NCI-H146 treated with DMSO at 0.1 percent for 48 hours (cell line): Measurements from ENCODE around the gene ARL14EPL.

Experiments
- DNase-seq: peaks from one replicate; lab custom pipeline; 2025; ENCODE audit not compliant: unreplicated experiment; lab: John Stamatoyannopoulos, UW

ARL14EPL gene

DNA sequence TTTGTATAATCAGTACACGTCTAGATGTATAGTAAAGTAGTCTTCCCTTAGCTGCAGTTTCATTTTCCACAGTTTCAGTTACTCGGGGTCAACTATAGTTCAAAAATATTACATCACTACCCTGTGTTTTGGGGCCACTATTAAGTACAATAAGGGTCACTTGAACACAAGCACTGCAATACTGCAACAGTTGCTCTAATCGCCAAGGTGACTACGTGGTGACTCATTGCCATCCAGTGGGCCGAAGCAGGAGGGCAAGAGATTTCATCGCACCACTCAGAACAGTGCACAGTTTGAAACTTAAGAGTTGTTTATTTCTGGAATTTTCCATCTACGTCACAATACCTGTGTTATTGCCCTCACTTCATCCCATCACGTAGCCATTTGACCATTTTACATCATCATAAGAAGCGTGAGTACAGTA lies at the start of gene ARL14EPL:
ARL14EPL (plus strand) TSS at position 379 of the 424 bp plus-strand sequence. CDS start 18,994 bp downstream, outside the sequence.
- DNase-seq: no peak

DNA sequence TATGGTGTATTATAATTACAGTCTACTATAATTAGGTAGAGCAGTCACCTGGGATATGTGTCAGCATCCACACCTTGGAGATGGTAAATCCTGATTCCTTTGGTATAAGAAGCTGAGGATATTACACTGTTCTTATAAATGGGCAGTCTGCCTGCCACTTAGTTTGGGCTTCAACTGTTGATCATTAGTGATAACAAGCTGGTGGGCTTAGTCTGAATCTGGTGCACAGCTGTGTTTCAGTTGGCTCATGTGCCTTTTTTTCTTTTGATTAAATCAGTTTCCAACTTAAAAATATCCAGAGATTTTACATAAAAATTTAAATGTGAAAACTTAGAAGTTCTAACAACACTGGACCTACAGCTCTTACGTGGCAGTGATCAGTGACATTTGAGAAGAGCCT lies 48.8 kb upstream of the ARL14EPL start:
- DNase-seq: no peak

DNA sequence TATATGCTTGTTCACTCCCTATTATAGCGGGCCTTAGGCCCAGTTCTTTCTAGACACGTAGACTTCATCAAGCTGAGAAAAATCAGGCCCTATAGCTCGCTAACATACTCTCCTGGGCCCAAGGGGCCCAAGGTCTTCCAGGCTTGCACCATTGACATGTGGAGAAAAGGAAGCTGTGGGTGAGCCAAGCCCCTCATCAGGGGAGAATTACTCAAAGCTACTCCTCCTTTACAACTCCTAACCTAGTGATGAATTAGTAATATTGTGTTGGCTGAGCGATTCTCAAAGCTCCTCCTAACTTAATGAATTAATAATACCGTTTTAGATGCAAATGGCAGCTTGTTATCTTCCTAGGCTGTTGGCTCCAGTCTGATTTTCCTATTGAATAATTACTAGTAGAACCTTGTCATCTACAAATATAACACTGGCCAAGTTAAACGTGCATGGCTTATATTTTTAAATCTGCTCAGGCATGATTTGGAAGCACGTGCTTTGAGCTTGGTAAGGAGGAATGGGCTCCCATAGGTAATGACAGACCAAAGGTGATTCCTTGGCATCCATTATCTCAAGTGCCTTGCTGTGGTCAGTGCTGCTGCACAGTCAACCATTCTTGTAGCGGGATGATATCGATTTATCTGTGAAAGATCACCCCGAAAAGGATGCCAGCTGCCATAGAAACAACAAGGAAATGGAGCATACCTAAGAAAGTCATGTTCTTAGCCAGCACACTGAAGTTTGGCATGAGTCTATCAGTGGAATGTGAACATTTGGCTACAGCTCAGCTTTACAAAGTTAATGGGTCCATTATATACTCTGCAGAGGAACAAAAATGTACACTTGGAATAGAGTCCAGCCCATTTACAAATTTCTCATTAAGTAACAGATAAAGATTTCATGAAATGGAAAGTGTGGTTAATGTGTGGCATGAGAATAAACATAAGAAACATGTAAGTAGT lies 46.2 kb upstream of the ARL14EPL start:
- DNase-seq: no peak

DNA sequence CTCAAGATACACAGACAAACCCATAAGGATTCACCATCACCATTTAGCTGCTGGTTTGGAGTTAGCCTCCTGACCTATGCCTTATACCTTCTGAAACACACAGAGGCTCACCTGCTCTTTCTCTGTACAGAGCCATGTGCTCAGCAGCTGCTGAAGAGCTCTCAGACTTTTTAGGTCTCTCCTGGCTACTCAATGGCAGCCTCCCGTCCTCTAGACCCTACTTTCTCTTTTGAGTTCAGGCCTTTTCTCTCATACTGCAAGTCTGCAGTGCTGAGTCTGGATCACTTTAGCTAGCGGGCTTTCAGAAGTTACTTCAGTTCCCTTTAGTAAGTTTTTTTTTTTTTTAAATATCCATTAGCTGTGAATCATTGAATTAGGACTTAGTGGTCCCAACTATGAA lies 44.3 kb upstream of the ARL14EPL start:
- no peak for DNase-seq

GRCh38 chr5:115992848-115993350 lies 39.4 kb upstream of the ARL14EPL start:
- DNase-seq: no peak

- DNase-seq: no peak
Measured at GRCh38 chr5:115995351-115995750, 36.9 kb upstream of the ARL14EPL start.

DNA sequence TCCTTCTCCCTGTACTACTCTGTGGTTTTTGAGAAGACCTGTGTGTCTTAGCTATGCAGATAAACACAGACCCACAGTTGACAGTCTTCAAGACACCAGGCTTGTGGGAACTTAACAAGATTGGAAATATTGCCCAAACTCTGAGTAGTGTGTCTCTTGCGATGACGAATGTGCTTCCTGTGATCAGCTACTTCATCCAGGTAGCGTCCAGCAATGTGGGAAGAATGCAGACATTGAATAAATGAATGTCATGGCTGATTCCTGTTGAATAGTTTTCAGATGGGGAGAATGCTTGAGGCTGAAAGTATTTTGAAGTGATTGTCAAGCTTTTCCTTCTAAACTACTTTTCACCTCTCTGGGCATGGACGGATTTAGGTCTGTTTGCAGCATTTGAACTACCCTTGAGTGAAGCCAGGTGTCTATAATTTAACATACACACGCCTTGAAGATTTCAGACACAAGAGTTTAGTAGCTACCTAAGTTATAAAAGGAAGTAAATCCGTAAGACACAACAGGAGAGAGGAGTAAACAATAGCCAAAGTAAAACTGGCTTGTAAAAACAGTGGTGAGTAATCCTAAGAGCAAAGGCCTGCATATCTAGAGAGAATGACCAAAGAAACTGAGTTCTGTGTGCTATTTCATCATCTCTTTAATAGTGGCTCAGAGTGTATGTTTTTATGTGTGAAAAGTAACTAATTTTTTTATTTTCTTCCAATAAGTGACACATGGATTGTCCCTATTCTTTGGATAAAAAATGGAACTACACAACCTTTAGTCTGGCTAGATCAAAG lies 30.0 kb upstream of the ARL14EPL start:
- DNase-seq: no peak

DNA sequence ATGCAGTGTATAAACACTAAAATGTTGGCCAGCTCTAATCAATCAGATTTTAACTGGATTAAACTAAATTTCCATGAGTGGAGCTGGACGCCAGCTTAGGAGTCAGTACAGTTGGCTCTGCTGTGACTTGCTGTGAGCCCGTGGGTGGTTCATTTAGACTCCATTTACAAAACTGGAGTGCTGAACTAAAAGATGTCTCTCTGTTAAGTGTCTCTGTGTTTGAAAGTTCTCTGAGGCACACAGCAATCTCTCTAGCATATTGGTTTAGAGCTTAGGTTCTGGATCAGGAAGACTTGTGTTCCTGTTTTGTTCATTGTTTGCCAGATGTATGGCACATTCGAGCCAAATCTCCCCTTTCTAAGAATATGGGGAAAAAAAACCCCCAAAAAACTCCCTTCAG lies 28.0 kb upstream of the ARL14EPL start:
- DNase-seq: no peak

DNA sequence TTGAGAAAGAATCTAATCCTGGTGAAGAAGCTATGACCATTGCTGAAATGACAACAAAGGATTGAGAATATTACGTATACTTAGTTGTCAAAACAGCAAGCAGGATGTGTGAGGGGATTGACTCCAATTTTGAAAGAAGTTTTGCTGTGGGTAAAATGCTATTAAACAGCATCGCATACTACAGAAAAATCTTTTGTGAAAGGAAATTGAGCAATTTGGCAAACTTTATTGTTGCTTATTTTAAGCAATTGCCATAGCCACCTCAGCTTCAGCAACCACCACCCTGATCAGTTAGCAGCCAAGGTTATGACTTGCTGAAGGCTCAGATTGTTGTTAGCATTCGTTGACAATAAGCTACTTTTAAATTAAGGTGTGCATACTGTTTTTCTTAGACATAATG lies 22.5 kb upstream of the ARL14EPL start:
- no peak for DNase-seq

GRCh38 chr5:116011046-116011445 lies 21.2 kb upstream of the ARL14EPL start:
- DNase-seq: no peak

GRCh38 chr5:116013207-116013785 lies 19.0 kb upstream of the ARL14EPL start:
- DNase-seq: no peak

DNA sequence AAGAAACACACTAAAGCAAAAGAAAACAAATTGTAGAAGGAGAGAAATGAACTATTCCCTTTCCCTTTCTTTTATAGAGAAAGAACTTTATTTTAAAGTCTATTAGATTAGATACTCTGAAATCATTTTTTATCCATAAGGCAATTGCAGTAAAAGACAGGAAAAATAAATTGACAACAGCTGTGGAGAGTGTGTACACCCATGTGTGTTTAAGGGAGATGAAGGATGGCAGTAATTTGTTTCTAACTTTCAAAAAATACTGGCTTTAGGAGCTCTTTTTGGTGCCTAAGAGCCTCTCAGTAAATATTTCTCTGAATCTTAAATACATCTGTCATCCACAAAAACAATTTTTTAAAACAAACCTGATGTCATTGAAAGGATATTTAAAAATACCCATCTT lies 18.3 kb upstream of the ARL14EPL start:
- DNase-seq: no peak

DNA sequence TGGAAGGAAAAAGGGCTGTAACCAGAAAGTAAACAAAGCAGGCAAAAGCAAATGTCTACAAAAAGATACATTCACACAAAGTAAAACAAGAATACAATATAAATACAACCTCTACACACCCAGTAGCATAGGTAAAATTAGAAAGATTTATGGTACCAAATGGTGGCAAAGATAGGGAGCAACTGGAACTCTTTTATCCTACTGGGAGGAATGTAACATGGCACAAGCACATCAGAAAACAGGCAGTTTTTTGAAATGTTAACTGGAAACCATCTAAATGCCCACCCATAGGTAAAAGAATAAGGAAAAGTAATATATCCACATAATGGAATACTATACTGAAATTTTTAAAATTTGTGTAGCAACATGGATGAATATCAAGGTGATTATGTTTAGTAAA lies 8.7 kb upstream of the ARL14EPL start:
- no peak for DNase-seq

DNA sequence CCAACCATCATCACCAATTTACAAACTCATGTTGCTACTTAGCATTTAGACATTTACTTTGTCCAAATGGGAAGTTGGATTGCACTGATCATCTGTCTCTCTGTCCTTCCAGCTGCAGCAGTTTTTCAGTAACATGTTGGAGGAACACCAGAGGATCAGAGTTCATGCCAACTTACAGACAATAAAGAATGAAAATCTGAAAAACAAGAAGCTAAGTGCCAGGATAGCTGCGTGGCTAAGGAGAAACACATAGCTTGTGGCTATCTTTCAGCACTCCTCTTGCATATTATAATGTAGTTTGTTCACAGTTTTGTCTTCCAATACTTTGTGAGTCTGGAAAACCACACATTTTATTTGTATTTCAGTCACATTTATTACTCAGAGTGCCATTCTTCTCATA lies 6.4 kb upstream of the ARL14EPL start:
- no peak for DNase-seq

- DNase-seq: no peak
Measured at GRCh38 chr5:116032991-116033390, 719 bp downstream of the ARL14EPL start.

DNA sequence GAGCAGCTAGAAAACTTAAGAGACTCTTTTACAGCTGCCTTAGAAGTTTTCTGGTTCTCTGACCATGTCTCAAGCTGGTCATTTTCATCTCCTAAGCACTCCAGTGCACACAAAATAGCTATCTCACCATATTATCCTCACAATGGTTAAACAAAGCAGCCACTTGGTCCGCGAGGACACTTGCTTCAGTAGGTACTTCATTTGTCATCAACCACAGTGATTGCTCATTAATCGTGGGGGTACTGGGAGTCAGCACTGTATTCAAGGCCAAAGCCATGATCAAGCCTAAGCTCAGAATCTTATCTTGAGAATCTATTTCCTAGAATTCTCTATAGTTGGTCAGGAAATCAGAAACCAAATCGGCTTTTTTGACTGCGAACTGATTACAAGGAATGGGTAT lies 2.9 kb downstream of the ARL14EPL start:
- DNase-seq: no peak

- DNase-seq: no peak
Measured at GRCh38 chr5:116037236-116037822, 5.1 kb downstream of the ARL14EPL start.

DNA sequence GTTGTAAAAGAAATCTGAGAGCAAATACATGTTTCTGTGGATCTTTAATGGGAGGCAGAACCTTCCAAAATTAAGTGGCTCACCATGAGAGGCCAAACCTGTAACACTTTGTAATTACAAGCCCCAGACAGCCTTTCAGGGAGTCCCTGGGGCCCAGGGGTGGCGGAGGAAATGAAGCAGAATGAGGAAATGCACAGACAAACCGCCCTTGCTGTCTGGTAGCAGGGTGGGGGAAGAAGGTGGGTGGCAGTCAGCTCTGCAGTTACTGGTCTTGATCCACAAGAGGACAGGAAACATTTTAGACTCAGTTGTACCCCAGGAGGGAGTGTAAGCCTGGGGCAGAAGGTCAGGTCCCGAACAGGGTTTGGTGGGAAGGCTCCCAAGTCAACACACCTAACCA lies 6.5 kb downstream of the ARL14EPL start:
- no peak for DNase-seq

DNA sequence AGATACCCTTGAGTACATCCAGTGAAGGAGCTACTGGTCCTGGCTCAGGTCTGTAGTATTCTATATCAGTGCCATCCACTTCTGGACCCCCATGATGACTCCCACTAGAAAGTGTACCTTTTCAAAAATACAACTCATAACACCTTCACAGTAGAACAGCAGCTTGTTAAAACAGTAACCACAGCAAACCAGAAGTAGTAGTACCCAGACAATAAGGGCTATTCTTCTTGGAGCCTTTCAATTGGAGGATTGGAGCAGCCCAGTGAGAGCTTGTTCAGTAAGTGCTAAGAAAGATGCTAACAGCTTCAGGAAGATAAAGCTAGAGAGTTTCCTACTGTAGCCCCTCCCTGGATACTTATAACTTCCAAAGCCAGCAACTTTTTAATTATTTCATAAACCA lies 10.1 kb downstream of the ARL14EPL start:
- no peak for DNase-seq

- no peak for DNase-seq
Measured at GRCh38 chr5:116044073-116044472, 11.8 kb downstream of the ARL14EPL start.

DNA sequence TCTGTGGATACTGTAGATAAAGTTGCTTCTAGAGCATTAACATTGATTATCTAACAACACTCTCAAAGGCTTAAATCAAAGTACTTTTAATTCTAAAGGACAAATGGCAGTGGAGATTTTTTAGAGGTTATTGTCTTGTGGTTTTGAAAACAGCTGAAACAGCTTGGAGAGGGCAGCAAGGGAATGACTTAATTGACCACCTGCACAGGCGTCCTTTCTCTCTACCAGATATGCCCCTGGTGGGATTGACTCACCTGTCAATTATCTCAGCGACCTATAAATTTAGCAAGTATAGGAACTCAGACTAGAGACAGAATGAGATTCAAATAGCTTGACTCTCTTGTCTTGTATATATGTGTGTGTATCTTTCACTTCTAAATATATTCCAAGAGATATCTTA lies 13.5 kb downstream of the ARL14EPL start:
- DNase-seq: no peak
